Activated naive CD4-positive, alpha-beta T cell treated with anti-CD3 and anti-CD28 coated beads, Interleukin-2, amount 50 U/mL, for 24 hours (primary cell): ENCODE results near the gene UNC5B.
"Not testable (repeated sequence)": the region's sequence is repeated elsewhere in the genome, so short reads cannot be mapped to it uniquely, and the experiment has no call there.

Experiments
- H3K27ac Mint-ChIP-seq: one replicate; pipeline ENCODE4 v1.8.0; 2021; ENCODE audit warnings: mild to moderate bottlenecking, mixed read lengths
- H3K27me3 Mint-ChIP-seq: one replicate; pipeline ENCODE4 v1.8.0; 2021; ENCODE audit warnings: mixed read lengths
- H3K36me3 Mint-ChIP-seq: one replicate; pipeline ENCODE4 v1.8.0; 2021; ENCODE audit warnings: mixed read lengths
- H3K4me1 Mint-ChIP-seq: one replicate; pipeline ENCODE4 v1.8.0; 2021; ENCODE audit warnings: mixed read lengths
- H3K4me3 Mint-ChIP-seq: one replicate; pipeline ENCODE4 v1.8.0; 2021; ENCODE audit warnings: mild to moderate bottlenecking, mixed read lengths
- H3K9me3 Mint-ChIP-seq: one replicate; pipeline ENCODE4 v1.8.0; 2021; ENCODE audit warnings: mixed read lengths

The UNC5B gene

GRCh38 chr10:71216363-71216695 is 4.0 kb downstream of the UNC5B start:
- no peak overlapping the region for H3K27ac Mint-ChIP-seq
- H3K4me1 Mint-ChIP-seq = peaks cover 8% of the 10 kb centered on the region
- no peaks in the 10 kb centered on the region for H3K9me3 Mint-ChIP-seq
- no peak overlapping the region for H3K4me3 Mint-ChIP-seq
- H3K27me3 Mint-ChIP-seq = peaks cover 30% of the 10 kb centered on the region
- H3K36me3 Mint-ChIP-seq = no peaks in the 10 kb centered on the region

GRCh38 chr10:71216751-71217265 is 4.4 kb downstream of the UNC5B start:
- Mint-ChIP-seq H3K27me3 (peaks cover 26% of the 10 kb centered on the region), H3K36me3 (no peaks in the 10 kb centered on the region), H3K9me3 (no peaks in the 10 kb centered on the region), H3K4me3 (peak overlapping the region; percentile 44), H3K4me1 (peaks cover 5% of the 10 kb centered on the region), H3K27ac (no peak overlapping the region)

- Mint-ChIP-seq H3K27ac (no peak overlapping the region), H3K9me3 (no peaks in the 10 kb centered on the region), H3K27me3 (peaks cover 26% of the 10 kb centered on the region), H3K4me1 (peaks cover 4% of the 10 kb centered on the region), H3K36me3 (no peaks in the 10 kb centered on the region), H3K4me3 (peak overlapping the region; percentile 44)
These were observed 5.1 kb downstream of the UNC5B start for GRCh38 chr10:71217266-71218045.

GRCh38 chr10:71218046-71218650 is 5.8 kb downstream of the UNC5B start:
- peaks cover 26% of the 10 kb centered on the region for H3K27me3 Mint-ChIP-seq
- peaks cover 3% of the 10 kb centered on the region for H3K4me1 Mint-ChIP-seq
- peak overlapping the region; percentile 19 for H3K4me3 Mint-ChIP-seq
- no peaks in the 10 kb centered on the region for H3K36me3 Mint-ChIP-seq
- H3K9me3 Mint-ChIP-seq = no peaks in the 10 kb centered on the region
- H3K27ac Mint-ChIP-seq = no peak overlapping the region

GRCh38 chr10:71218651-71219050 is 6.3 kb downstream of the UNC5B start:
- Mint-ChIP-seq H3K4me3 (no peak overlapping the region), H3K27me3 (peaks cover 24% of the 10 kb centered on the region)

GRCh38 chr10:71219236-71219917 is 7.0 kb downstream of the UNC5B start:
- not testable (repeated sequence) for H3K36me3 Mint-ChIP-seq, H3K4me3 Mint-ChIP-seq, H3K9me3 Mint-ChIP-seq, H3K4me1 Mint-ChIP-seq, H3K27ac Mint-ChIP-seq
- H3K27me3 Mint-ChIP-seq = peaks cover 21% of the 10 kb centered on the region

More at GRCh38 chr10:71218651-71219050, 6.3 kb downstream of the UNC5B start:
- H3K9me3 Mint-ChIP-seq = no peaks in the 10 kb centered on the region
- no peaks in the 10 kb centered on the region for H3K36me3 Mint-ChIP-seq
- H3K27ac Mint-ChIP-seq = no peak overlapping the region
- H3K4me1 Mint-ChIP-seq = no peaks in the 10 kb centered on the region

- H3K27me3 Mint-ChIP-seq = peaks cover 16% of the 10 kb centered on the region
- no peaks in the 10 kb centered on the region for H3K36me3 Mint-ChIP-seq
These were observed 7.7 kb downstream of the UNC5B start for GRCh38 chr10:71219918-71220688.

GRCh38 chr10:71220689-71221540 is 8.5 kb downstream of the UNC5B start:
- Mint-ChIP-seq H3K36me3 (no peaks in the 10 kb centered on the region), H3K4me1 (no peaks in the 10 kb centered on the region), H3K27me3 (peaks cover 12% of the 10 kb centered on the region)

More at GRCh38 chr10:71219918-71220688, 7.7 kb downstream of the UNC5B start:
- H3K4me3 Mint-ChIP-seq = no peak overlapping the region
- no peaks in the 10 kb centered on the region for H3K9me3 Mint-ChIP-seq
- no peak overlapping the region for H3K27ac Mint-ChIP-seq
- H3K4me1 Mint-ChIP-seq = no peaks in the 10 kb centered on the region

GRCh38 chr10:71221586-71222202 is 9.3 kb downstream of the UNC5B start:
- no peaks in the 10 kb centered on the region for H3K9me3 Mint-ChIP-seq
- no peaks in the 10 kb centered on the region for H3K4me1 Mint-ChIP-seq
- H3K27ac Mint-ChIP-seq = no peak overlapping the region
- H3K4me3 Mint-ChIP-seq = no peak overlapping the region
- no peaks in the 10 kb centered on the region for H3K36me3 Mint-ChIP-seq
- peaks cover 11% of the 10 kb centered on the region for H3K27me3 Mint-ChIP-seq

More at GRCh38 chr10:71220689-71221540, 8.5 kb downstream of the UNC5B start:
- no peak overlapping the region for H3K4me3 Mint-ChIP-seq
- H3K9me3 Mint-ChIP-seq = no peaks in the 10 kb centered on the region
- H3K27ac Mint-ChIP-seq = no peak overlapping the region

- H3K27ac Mint-ChIP-seq = no peak overlapping the region
- no peaks in the 10 kb centered on the region for H3K9me3 Mint-ChIP-seq
- no peaks in the 10 kb centered on the region for H3K4me1 Mint-ChIP-seq
- no peak overlapping the region for H3K4me3 Mint-ChIP-seq
- no peaks in the 10 kb centered on the region for H3K36me3 Mint-ChIP-seq
- peaks cover 11% of the 10 kb centered on the region for H3K27me3 Mint-ChIP-seq
These were observed 10.4 kb downstream of the UNC5B start for GRCh38 chr10:71222601-71223346.

GRCh38 chr10:71223347-71224058 is 11.1 kb downstream of the UNC5B start:
- Mint-ChIP-seq H3K27ac (no peak overlapping the region), H3K4me1 (no peaks in the 10 kb centered on the region), H3K9me3 (no peaks in the 10 kb centered on the region), H3K36me3 (no peaks in the 10 kb centered on the region), H3K4me3 (no peak overlapping the region), H3K27me3 (peaks cover 8% of the 10 kb centered on the region)

- Mint-ChIP-seq H3K27ac (no peak overlapping the region), H3K4me1 (no peaks in the 10 kb centered on the region), H3K4me3 (no peak overlapping the region), H3K36me3 (no peaks in the 10 kb centered on the region), H3K9me3 (no peaks in the 10 kb centered on the region), H3K27me3 (peaks cover 5% of the 10 kb centered on the region)
These were observed 13.1 kb downstream of the UNC5B start for GRCh38 chr10:71225291-71226058.
